Fibroblast of lung (primary cell): ENCODE measurements around the gene ATOSB.

ENCODE experiments used
- CTCF ChIP-seq, 2 donors: IDR thresholded peaks in 1 of 2; conservative IDR thresholded peaks in 1 of 2; 1 replicate in 1 of 2; 2 replicates in 1 of 2; pipeline ENCODE4 v1.5.1; 2011 to 2012; ENCODE audit warnings: low read length in 2 of 2, control low read depth in 1 of 2, inconsistent platforms in 1 of 2, low read depth in 1 of 2, mild to moderate bottlenecking in 1 of 2
- EZH2 ChIP-seq: IDR thresholded peaks from 2 replicates; pipeline ENCODE4 v1.5.1; 2012; ENCODE audit warnings: low read length, control low read depth, mild to moderate bottlenecking; ENCODE audit errors: missing control alignments

DNA sequence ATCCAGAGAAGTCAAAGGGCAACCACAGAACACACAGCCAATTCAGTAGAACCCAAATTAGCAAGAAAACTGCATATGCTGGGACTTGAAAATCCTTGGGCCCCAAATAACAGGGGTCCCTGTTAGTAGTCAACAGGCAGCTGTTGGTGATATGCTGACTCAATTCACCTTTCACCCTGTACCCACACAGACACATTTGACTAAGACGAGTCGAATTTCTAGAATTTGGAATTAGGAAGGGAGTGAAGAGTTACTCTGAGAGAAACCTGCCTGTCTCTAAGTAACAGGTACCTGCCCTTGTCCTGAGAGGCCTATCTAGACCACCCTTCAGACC is 42.4 kb downstream of the ATOSB start:
- no peak for TF ChIP-seq CTCF (conservative IDR thresholded peaks at IDR 0.05 in 1 of 2, IDR thresholded peaks at IDR 0.05 in 1 of 2; ENCODE audit: low read depth in 1 of 2, low read length in 2 of 2)
- no peak for TF ChIP-seq EZH2
